K562 (cell line): Measurements from ENCODE around the gene CCDC158. TPM values are rescaled to one million over a fixed set of nuclear protein-coding genes. Genes with fewer than 3 reads are reported as not detected.

Source experiments
- ARID1B ChIP-seq: fragments of 450-650 bp; IDR thresholded peaks from 2 replicates; pipeline ENCODE4 v1.6.1; 2016; ENCODE audit warnings: antibody characterized with exemption, mild to moderate bottlenecking, inconsistent platforms
- CBX5 ChIP-seq: IDR thresholded peaks from 2 replicates; pipeline ENCODE4 v1.6.1; 2014; ENCODE audit warnings: low read depth, borderline replicate concordance
- HDAC1 ChIP-seq, 2 experiments: fragments of 450-650 bp; IDR thresholded peaks; 2 replicates each; pipeline ENCODE4 v1.6.1; 2016 to 2017; ENCODE audit warnings: inconsistent platforms in 1 of 2, mild to moderate bottlenecking in 1 of 2, moderate library complexity in 1 of 2
- NBN ChIP-seq: fragments of 450-650 bp; IDR thresholded peaks from 2 replicates; pipeline ENCODE4 v1.6.1; 2016; ENCODE audit warnings: low read depth, mild to moderate bottlenecking
- NCOA4 ChIP-seq: fragments of 450-650 bp; IDR thresholded peaks from 2 replicates; pipeline ENCODE4 v1.6.1; 2018; ENCODE audit warnings: mild to moderate bottlenecking; ENCODE audit not compliant: partially characterized antibody
- NELFE ChIP-seq: IDR thresholded peaks from 2 replicates; pipeline ENCODE4 v1.6.1; 2011; ENCODE audit warnings: mild to moderate bottlenecking; ENCODE audit not compliant: insufficient read depth, insufficient read length
- RAD21 ChIP-seq, 2 experiments: fragments of 250-450 bp in 1 of 2; fragments of 450-650 bp in 1 of 2; sonication (Bioruptor Pico) in 1 of 2; formaldehyde crosslinking in 1 of 2; IDR thresholded peaks in 1 of 2; conservative IDR thresholded peaks in 1 of 2; 2 replicates each; pipeline versions ENCODE4 v1.4.0 to v1.8.0; 2020 to 2022; ENCODE audit warnings: mild to moderate bottlenecking in 2 of 2, moderate library complexity in 1 of 2
- SRSF7 ChIP-seq: fragments of 200-400 bp; formaldehyde crosslinking; optimal IDR thresholded peaks from 2 replicates; pipeline ENCODE3; 2017; ENCODE audit warnings: mild to moderate bottlenecking, low read depth, low read length
- TRIM24 ChIP-seq, 2 experiments: fragments of 450-650 bp; IDR thresholded peaks; 2 replicates each; pipeline ENCODE4 v1.6.1; 2016
- TRIM28 ChIP-seq: fragments of 450-650 bp; IDR thresholded peaks from 2 replicates; pipeline ENCODE4 v1.6.1; 2017
- XRCC3 ChIP-seq: fragments of 450-650 bp; IDR thresholded peaks from 2 replicates; pipeline ENCODE4 v1.6.1; 2017; ENCODE audit warnings: mild to moderate bottlenecking, moderate library complexity
- ZC3H8 ChIP-seq: fragments of 450-650 bp; IDR thresholded peaks from 2 replicates; pipeline ENCODE4 v1.6.1; 2017
- ZEB2 ChIP-seq: fragments of 450-650 bp; IDR thresholded peaks from 2 replicates; pipeline ENCODE4 v1.6.1; 2016
- ZNF316 ChIP-seq: fragments of 450-650 bp; IDR thresholded peaks from 2 replicates; pipeline ENCODE4 v1.6.1; 2016
- ZNF384 ChIP-seq: IDR thresholded peaks from 2 replicates; pipeline ENCODE4 v1.6.1; 2012; ENCODE audit warnings: low read depth, low read length, improper control_type of control experiment
- polyA plus RNA-seq, 8 experiments: library from polyadenylated mRNA; depleted of rRNA in 4 of 8; stranded (reverse) in 5 of 8; unstranded in 3 of 8; fragments of >200 nt; fragmentation: Nextera tagmentation in 2 of 8; fragmentation: Illumina TruSeq in 1 of 8; extraction: Ambion mirVana in 2 of 8; extraction: Trizol in 1 of 8; gene quantifications; 2 replicates each; pipeline versions ENCODE4 v1.2.1 to v1.2.3, GENCODE V29; 2011 to 2014; ENCODE audit warnings: inconsistent platforms in 1 of 8, missing spikeins in 1 of 8
- total RNA-seq, 7 experiments: library from RNA; depleted of rRNA in 6 of 7; stranded (reverse); fragments of >200 nt in 6 of 7; fragmentation: Illumina TruSeq in 2 of 7; extraction: Trizol in 2 of 7; gene quantifications; 2 replicates each; pipeline versions ENCODE4 v1.2.1 to v1.2.3, GENCODE V29; 2011 to 2021; ENCODE audit warnings: low replicate concordance in 1 of 7
- TF ChIP-seq, protein P1 (sequence below): fragments of 250-450 bp; sonication (Bioruptor Pico); IDR thresholded peaks from 2 replicates; pipeline ENCODE4 v1.8.0; 2022; ENCODE audit warnings: moderate library complexity, mild to moderate bottlenecking, inconsistent platforms
- TF ChIP-seq, protein P2 (sequence below): fragments of 250-450 bp; sonication (Bioruptor Pico); IDR thresholded peaks from 2 replicates; pipeline ENCODE4 v1.8.0; 2022; ENCODE audit warnings: moderate library complexity, mild to moderate bottlenecking, inconsistent platforms
- TF ChIP-seq, protein P3 (sequence below): fragments of 450-650 bp; IDR thresholded peaks from 2 replicates; pipeline ENCODE4 v1.6.1; 2018; ENCODE audit warnings: mild to moderate bottlenecking, low read depth; ENCODE audit not compliant: partially characterized antibody

CCDC158 gene
- total and polyA plus RNA-seq, 9 of the 15 experiments (the other 6 are each of a cell fraction or from before 2014, with no cell fraction given): not detected

DNA sequence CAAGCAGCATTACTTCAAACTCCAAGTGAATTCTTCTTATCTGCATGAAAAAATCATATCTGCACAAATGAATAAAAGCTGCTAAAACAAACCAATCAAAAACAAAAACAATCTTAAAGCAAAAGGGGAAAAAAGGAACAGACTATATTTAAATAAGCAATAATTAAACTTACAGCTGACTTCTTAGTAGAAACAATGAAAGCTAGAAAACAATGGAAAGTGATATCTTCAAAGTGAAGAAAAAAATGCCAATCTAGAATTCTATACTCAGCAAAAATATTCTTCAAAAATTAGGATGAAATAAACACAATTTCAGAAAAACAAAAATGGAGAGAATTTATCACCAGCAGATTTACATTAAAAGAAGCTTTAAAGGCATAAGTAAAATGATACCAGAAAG lies 94.4 kb downstream of the CCDC158 start (continued):
- TF ChIP-seq, protein P1, sequence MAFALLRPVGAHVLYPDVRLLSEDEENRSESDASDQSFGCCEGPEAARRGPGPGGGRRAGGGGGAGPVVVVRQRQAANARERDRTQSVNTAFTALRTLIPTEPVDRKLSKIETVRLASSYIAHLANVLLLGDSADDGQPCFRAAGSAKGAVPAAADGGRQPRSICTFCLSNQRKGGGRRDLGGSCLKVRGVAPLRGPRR (CRISPR knock-in tag): no peak
- TF ChIP-seq, protein P2, sequence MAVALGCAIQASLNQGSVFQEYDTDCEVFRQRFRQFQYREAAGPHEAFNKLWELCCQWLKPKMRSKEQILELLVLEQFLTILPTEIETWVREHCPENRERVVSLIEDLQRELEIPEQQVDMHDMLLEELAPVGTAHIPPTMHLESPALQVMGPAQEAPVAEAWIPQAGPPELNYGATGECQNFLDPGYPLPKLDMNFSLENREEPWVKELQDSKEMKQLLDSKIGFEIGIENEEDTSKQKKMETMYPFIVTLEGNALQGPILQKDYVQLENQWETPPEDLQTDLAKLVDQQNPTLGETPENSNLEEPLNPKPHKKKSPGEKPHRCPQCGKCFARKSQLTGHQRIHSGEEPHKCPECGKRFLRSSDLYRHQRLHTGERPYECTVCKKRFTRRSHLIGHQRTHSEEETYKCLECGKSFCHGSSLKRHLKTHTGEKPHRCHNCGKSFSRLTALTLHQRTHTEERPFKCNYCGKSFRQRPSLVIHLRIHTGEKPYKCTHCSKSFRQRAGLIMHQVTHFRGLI: no peak
- TF ChIP-seq RAD21 (CRISPR knock-in tag; conservative IDR thresholded peaks at IDR 0.05 in 1 of 2, IDR thresholded peaks at IDR 0.05 in 1 of 2) (0 out of 4 replicates have a peak, but pooled peaks of 1 of the 2 experiments have one; percentile 4), ZC3H8 (peak; percentile 43; the same call in 1 of the 2 replicates), NELFE (no peak), XRCC3 (peak; percentile 76; the same call in 1 of the 2 replicates), SRSF7 (no peak), TRIM24 (IDR thresholded peaks at IDR 0.05) (peak; percentile 76 to 91; a peak in 3 of 4 replicates), ARID1B (0 out of 2 replicates have a peak, but pooled peaks have one; percentile 9), ZNF316 (peak; percentile 91), ZNF384 (0 out of 2 replicates have a peak, but pooled peaks have one; percentile 15), NCOA4 (no peak), ZEB2 (peak; percentile 48; the same call in 1 of the 2 replicates), TRIM28 (peak; percentile 99), NBN (0 out of 2 replicates have a peak, but pooled peaks have one; percentile 46), CBX5 (0 out of 2 replicates have a peak, but pooled peaks have one; percentile 66), HDAC1 (IDR thresholded peaks at IDR 0.05) (peak in 1 of 2 experiments; percentile 15; a peak in 1 of 4 replicates)
- TF ChIP-seq, protein P3, sequence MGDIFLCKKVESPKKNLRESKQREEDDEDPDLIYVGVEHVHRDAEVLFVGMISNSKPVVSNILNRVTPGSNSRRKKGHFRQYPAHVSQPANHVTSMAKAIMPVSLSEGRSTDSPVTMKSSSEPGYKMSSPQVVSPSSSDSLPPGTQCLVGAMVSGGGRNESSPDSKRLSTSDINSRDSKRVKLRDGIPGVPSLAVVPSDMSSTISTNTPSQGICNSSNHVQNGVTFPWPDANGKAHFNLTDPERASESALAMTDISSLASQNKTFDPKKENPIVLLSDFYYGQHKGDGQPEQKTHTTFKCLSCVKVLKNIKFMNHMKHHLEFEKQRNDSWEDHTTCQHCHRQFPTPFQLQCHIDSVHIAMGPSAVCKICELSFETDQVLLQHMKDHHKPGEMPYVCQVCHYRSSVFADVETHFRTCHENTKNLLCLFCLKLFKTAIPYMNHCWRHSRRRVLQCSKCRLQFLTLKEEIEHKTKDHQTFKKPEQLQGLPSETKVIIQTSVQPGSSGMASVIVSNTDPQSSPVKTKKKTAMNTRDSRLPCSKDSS: peak; percentile 90
